OCI-LY3 (cell line): ENCODE results near the gene BMAL1.

ENCODE experiments used
- CTCF ChIP-seq: fragments of 200-600, 300-600 bp; sonication (generic); IDR thresholded peaks from 2 replicates; pipeline ENCODE4 v1.5.1; 2014; ENCODE audit warnings: antibody characterized with exemption, low read length, low read depth
- EZH2phosphoT487 ChIP-seq: fragments of 200-600 bp; shearing (Covaris generic); IDR thresholded peaks from 2 replicates; pipeline ENCODE4 v1.6.1; 2018; ENCODE audit warnings: antibody characterized with exemption, mixed run types, low read depth

GRCh38 chr11:13405220-13405619 lies 127.6 kb downstream of the BMAL1 start:
- TF ChIP-seq EZH2phosphoT487 (no peak), CTCF (no peak)
